Measurements from ENCODE around the gene IFIT1B. TPM values are rescaled to one million over a fixed set of nuclear protein-coding genes. Genes with fewer than 3 reads are reported as not detected.

IFIT1B gene
- total and polyA plus RNA-seq, 2 of the 8 experiments (the other 6 are each of a cell fraction or from before 2014, with no cell fraction given): not detected

DNA sequence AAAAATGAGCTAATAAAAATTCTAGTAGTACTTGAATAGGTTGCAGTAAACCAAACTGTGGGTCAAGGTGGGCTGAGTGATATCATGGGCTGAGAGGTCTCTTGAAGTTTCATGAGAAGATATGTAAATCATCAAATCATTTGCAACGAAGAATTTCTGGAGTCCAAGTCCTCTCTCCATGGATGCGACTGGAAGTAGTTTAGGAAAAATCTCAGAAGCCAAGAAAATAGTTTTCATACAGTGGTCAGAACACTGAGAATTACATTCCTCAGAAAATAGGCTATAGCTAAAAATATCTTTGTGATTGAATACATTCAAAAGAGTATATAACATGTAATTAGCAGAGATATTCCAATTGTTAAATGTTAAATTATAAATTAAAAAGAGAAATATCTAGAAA, 10.9 kb downstream of the IFIT1B start:
- Histone ChIP-seq H3K23me2 (ENCODE audit: low read depth, low read length) (no peaks in the 10 kb centered on the region; the same call in 1 of the 2 replicates), H3K79me1 (ENCODE audit: low read depth, low read length) (no peaks in the 10 kb centered on the region), H3K4ac (replicated peaks; ENCODE audit: insufficient read length, low read depth, low read length) (no peak overlapping the region), H3K56ac (replicated peaks; ENCODE audit: insufficient read length, low read depth, low read length) (no peak overlapping the region), H3K18ac (ENCODE audit: extremely low read depth, low read length) (no peak overlapping the region), H3K23ac (ENCODE audit: insufficient read length) (no peak overlapping the region), H3K4me1 (replicated peaks in 1 of 4; ENCODE audit: control insufficient read depth in 3 of 4, insufficient read depth in 4 of 4, low read length in 3 of 4) (peaks cover 0 to 5% (median 3%) of the 10 kb centered on the region in 4 experiments; a peak in 2 of 7 replicates), H3K27me3 (replicated peaks in 1 of 4; ENCODE audit: control insufficient read depth in 3 of 4, extremely low read depth in 1 of 4, insufficient read depth in 3 of 4, low read length in 3 of 4) (no peaks in the 10 kb centered on the region), H3K9me3 (ENCODE audit: insufficient read depth in 2 of 2, low read depth in 1 of 2, low read length in 1 of 2) (no peaks in the 10 kb centered on the region), H2BK5ac (ENCODE audit: low read depth, low read length) (no peak overlapping the region), H4K8ac (ENCODE audit: extremely low read depth, insufficient read depth, low read length) (no peak overlapping the region), H3K9ac (replicated peaks in 1 of 4; ENCODE audit: extremely low read depth in 1 of 4, low read depth in 3 of 4, low read length in 3 of 4) (no peak overlapping the region), H3K36me3 (ENCODE audit: control insufficient read depth in 2 of 4, insufficient read depth in 4 of 4, low read length in 3 of 4) (no peaks in the 10 kb centered on the region), H2AFZ (ENCODE audit: low read length) (no peak overlapping the region), H2BK20ac (ENCODE audit: low read length) (no peak overlapping the region), H4K91ac (replicated peaks; ENCODE audit: insufficient read length, low read length) (no peak overlapping the region), H2BK12ac (ENCODE audit: low read depth, low read length) (no peak overlapping the region), H2AK5ac (ENCODE audit: low read depth, low read length) (no peak overlapping the region), H3K4me3 (ENCODE audit: extremely low read depth in 1 of 4, insufficient read depth in 2 of 4, low read depth in 3 of 4, low read length in 4 of 4) (no peak overlapping the region), H3K27ac (ENCODE audit: low read depth, low read length) (no peak overlapping the region), H4K5ac (ENCODE audit: insufficient read length, low read depth, low read length) (no peak overlapping the region), H4K20me1 (replicated peaks in 1 of 2; ENCODE audit: control insufficient read depth in 1 of 2, insufficient read depth in 2 of 2, low read length in 2 of 2) (no peaks in the 10 kb centered on the region), H3K79me2 (ENCODE audit: control insufficient read depth in 1 of 2, insufficient read depth in 2 of 2, low read length in 2 of 2) (no peaks in the 10 kb centered on the region), H2BK15ac (ENCODE audit: low read length) (no peak overlapping the region), H3K14ac (ENCODE audit: insufficient read length) (no peak overlapping the region), H3K4me2 (ENCODE audit: insufficient read depth in 1 of 2, low read depth in 2 of 2, low read length in 2 of 2) (no peak overlapping the region), H2BK120ac (replicated peaks; ENCODE audit: low read depth, low read length) (no peak overlapping the region)
- DNase-seq (ENCODE audit: low read depth in 1 of 2, low spot score in 2 of 2) (no peak), FAIRE-seq (no peak)
- WGBS, 2 experiments (ENCODE audit: extremely low coverage in 1 of 2, insufficient coverage in 1 of 2, insufficient read length in 1 of 2, insufficient replicate concordance in 2 of 2, low coverage in 1 of 2, low lambda C conversion rate in 2 of 2, missing lambda C conversion rate in 1 of 2): 83% methylated on average over 2 of the region's 2 CpGs; no CpG with 5 or more reads in 1 of the 2 experiments
- POLR2A ChIA-PET (ENCODE audit: partially characterized antibody): interaction anchor here (0.6 to 0.7 kb wide), 2 partner anchors 295 to 310 kb away, joined by 3 read pairs; no protein-coding TSS in a partner anchor
- CTCF ChIA-PET (ENCODE audit: partially characterized antibody): interaction anchor here (0.6 to 5.8 kb wide), 17 partner anchors 9 to 358 kb away, joined by 3 to 30 read pairs (median 4); partner anchors contain the start of gene IFIT2
- TF ChIP-seq, protein P1, sequence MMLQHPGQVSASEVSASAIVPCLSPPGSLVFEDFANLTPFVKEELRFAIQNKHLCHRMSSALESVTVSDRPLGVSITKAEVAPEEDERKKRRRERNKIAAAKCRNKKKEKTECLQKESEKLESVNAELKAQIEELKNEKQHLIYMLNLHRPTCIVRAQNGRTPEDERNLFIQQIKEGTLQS (IDR thresholded peaks at IDR 0.05; ENCODE audit: insufficient read depth, low read depth, low read length): no peak
- TF ChIP-seq TCF12 (IDR thresholded peaks at IDR 0.05; ENCODE audit: low read depth, low read length): no peak
- TF ChIP-seq, protein P2, sequence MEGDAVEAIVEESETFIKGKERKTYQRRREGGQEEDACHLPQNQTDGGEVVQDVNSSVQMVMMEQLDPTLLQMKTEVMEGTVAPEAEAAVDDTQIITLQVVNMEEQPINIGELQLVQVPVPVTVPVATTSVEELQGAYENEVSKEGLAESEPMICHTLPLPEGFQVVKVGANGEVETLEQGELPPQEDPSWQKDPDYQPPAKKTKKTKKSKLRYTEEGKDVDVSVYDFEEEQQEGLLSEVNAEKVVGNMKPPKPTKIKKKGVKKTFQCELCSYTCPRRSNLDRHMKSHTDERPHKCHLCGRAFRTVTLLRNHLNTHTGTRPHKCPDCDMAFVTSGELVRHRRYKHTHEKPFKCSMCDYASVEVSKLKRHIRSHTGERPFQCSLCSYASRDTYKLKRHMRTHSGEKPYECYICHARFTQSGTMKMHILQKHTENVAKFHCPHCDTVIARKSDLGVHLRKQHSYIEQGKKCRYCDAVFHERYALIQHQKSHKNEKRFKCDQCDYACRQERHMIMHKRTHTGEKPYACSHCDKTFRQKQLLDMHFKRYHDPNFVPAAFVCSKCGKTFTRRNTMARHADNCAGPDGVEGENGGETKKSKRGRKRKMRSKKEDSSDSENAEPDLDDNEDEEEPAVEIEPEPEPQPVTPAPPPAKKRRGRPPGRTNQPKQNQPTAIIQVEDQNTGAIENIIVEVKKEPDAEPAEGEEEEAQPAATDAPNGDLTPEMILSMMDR (IDR thresholded peaks at IDR 0.05; ENCODE audit: control extremely low read depth in 1 of 3, insufficient read depth in 1 of 3, low read depth in 1 of 3, low read length in 3 of 3): no peak
- TF ChIP-seq SUZ12 (IDR thresholded peaks at IDR 0.05; ENCODE audit: low read length): no peak
- TF ChIP-seq SAP30 (IDR thresholded peaks at IDR 0.05; ENCODE audit: insufficient read depth, insufficient replicate concordance, low read length): no peak
- TF ChIP-seq BCL11A (IDR thresholded peaks at IDR 0.05; ENCODE audit: low read depth in 2 of 2, low read length in 2 of 2): no peak
- TF ChIP-seq SRF (IDR thresholded peaks at IDR 0.05; ENCODE audit: low read depth, low read length): no peak
- no peak for TF ChIP-seq HDAC2 (IDR thresholded peaks at IDR 0.05; ENCODE audit: borderline replicate concordance in 1 of 2, low read depth in 2 of 2, low read length in 2 of 2)
- TF ChIP-seq, protein P3, sequence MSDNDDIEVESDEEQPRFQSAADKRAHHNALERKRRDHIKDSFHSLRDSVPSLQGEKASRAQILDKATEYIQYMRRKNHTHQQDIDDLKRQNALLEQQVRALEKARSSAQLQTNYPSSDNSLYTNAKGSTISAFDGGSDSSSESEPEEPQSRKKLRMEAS (IDR thresholded peaks at IDR 0.05): no peak
- TF ChIP-seq POU5F1 (IDR thresholded peaks at IDR 0.05; ENCODE audit: low read depth, low read length): no peak

All from H1 (cell line).